Effector CD4-positive, alpha-beta T cell (primary cell): Measurements from ENCODE around the gene VIM.
A peak's percentile ranks its signal among the peaks of the same experiment; 100 is the strongest.
"Not testable (repeated sequence)": the region's sequence is repeated elsewhere in the genome, so short reads cannot be mapped to it uniquely, and the experiment has no call there.

Experiments used
- DNase-seq: peaks from one replicate; pipeline ENCODE4 v3.0.0-alpha.2; 2020

The VIM gene

GRCh38 chr10:17257466-17258321 lies 29.7 kb downstream of the VIM start:
- DNase-seq, result peak; percentile 26

DNA sequence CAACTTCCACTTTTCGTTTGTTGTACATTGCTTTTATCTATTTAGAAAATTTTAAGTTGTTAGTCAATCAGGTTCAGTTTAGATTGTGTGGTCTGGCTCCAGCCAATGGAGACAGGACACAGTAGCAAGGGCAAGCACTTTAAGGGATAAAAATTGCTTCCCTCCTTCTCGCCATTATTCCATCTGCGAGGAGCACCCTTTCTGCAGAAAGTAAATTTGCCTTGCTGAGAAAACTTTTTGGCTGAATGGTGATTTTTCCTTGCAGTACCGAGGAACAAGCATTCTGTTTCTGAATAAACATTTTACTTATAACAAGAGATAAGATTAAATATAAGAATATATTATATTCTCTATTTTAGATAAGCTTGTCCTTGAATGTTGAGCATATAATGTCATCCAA lies 34.5 kb downstream of the VIM start:
- DNase-seq, result no peak

DNA sequence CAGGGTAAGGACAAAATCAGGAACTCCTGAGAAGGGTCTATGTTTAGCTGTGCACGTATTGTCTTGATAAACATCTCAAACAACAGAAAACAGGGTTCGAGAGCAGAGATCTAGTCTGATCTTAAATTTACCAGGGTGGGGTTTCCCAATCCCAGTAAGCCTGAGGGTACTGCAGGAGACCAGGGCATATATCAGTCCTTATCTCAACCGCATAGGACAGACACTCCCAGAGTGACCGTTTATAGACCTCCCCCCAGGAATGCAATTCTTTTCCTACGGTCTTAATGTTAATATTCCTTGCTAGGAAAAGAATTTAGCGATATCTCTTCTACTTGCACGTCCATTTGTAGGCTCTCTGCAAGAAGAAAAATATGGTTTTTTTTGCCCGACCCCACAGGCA lies 35.5 kb downstream of the VIM start:
- DNase-seq, result no peak

DNA sequence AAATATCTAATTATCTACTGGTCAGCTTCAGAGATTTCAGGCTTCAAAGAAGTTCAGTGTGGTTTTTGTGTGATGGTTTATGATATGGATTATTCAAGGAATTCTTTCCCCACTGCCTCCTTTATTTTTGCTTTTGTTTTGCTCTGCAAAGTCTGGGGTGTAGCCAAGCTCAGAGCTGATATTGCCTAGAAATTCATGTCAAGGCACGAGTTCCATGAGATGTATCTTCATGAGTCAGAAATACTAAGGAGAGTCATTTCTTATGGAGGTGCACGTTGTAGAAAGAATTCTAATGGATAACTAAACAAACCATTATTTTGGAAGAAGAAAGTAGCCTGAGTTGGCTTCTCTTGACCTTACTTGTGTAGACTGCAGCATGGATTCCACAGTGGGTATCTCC lies 37.4 kb downstream of the VIM start:
- DNase-seq, result no peak

DNA sequence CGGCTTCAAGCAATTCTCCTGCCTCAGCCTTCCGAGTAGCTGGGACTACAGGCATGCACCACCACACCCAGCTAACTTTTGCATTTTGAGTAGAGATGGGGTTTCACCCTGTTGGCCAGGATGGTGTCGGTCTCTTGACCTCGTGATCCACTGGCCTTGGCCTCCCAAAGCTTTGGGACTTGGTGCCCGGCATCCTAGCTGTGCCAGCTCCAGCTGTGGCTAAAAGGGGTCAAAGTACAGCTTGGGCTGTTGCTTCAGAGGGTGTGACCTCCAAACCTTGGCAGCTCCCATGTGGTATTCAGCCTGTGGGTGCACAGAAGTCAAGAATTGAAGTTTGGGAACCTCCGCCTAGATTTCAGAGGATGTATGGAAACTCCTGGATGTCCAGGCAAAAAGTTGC lies 38.5 kb downstream of the VIM start:
- not testable (repeated sequence) for DNase-seq

- DNase-seq, result no peak
These were observed 44.6 kb downstream of the VIM start for GRCh38 chr10:17272648-17273047.

- DNase-seq, result no peak
These were observed 45.4 kb downstream of the VIM start for GRCh38 chr10:17273403-17273802.

DNA sequence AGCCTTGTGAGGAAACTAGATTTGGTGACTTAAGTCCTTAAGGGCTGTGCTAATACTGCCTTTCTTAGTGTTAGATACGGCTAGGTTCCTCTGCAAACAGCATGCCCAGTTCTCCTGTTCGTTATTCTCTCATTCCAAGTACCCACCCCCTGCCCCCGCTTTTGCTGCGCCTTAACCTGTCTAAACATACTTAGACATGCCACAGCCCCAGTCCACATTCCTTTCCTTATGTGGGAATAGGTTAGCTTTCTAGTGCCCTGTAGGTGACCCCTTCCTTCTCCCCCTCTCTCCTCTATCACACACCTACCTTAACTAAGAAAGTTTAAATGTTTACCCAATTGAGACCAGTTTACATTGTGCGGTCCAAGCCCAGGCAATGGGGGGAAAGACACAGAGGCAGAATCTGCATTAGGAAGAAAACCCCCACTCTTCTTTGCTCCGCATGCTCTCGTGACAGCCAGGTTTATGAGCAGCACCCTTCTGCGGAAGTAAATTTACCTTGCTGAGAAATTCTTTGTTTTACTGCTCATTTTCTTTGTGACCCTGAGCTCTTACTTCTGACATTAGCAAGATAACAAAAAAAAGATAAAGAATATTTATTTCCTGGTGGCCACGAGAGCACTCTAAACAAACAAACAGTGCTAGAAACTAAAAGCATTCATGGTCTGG lies 48.8 kb downstream of the VIM start:
- no peak for DNase-seq

GRCh38 chr10:17278607-17279240 lies 50.7 kb downstream of the VIM start:
- no peak for DNase-seq

GRCh38 chr10:17282311-17282710 lies 54.3 kb downstream of the VIM start:
- DNase-seq, result no peak

DNA sequence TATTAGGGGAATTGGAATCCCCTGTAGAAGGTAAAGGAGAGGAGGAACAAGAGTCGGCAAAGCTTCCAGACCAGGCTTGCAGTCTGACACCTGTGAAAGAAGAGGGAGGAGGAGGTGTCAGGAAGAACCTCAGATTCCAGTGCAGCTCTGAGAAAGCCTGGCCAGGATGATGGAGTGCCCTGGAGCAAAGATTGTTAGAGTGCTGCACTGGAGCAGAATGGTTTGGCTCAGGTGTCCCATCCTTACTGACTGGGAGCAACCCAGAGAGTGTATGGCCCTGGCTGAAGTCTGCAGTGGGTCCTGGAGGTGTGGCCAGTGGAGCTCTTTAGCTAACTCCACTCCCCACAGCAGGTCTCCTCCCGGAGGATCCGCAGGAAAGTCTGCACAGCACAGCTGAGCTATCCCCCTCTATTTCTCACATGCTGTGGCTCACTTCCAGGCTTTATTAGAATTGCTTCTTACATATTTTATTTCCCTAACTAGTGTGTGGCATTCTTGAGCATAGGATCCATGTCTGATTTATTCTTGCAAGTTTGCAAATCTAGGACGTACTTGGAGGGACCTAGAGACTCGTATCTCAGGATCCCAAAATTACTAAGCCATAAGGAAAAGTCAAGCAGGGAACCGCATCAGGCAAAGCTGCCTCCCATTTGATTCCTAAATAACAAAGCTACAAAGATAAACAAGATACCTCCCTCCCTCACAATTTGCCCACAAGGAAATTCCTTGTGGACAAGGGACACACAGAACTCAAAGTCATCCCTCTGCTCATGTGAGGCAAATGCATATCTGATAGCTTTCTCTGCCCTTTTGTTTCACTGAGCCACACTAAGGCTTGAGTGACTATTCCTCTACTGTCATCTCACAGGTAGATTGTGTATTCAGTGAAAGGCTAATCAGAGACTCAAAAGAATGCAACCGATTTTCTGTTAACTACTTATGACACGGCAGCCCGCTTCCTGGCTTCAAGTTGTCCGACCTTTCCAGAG lies 58.8 kb downstream of the VIM start:
- no peak for DNase-seq
